Heart right ventricle (tissue), 16 donors: ENCODE measurements around the gene LLGL2. TPM values are rescaled to one million over a fixed set of nuclear protein-coding genes. Genes with fewer than 3 reads are reported as not detected.
A peak's percentile ranks its signal among the peaks of the same experiment; 100 is the strongest.

ENCODE experiments used
- ATAC-seq, 8 donors: fragments of 200-7000 bp; cut with Tn5 transposase; one replicate each; pipeline ENCODE4 v1.9.1; 2020; ENCODE audit warnings: mild to moderate bottlenecking in 8 of 8, moderate library complexity in 8 of 8, moderate number of reproducible peaks in 1 of 8
- DNase-seq, 2 donors: peaks; one replicate each; pipeline ENCODE4 v3.0.0-alpha.2; 2020
- H3K27ac ChIP-seq, 10 donors: fragments of 200-600 bp; sonication (generic) in 2 of 10; one replicate each; pipeline versions ENCODE4 v1.5.0 to v1.8.0; 2020 to 2022; ENCODE audit warnings: mild to moderate bottlenecking in 3 of 10
- H3K27me3 ChIP-seq, 7 donors: fragments of 200-600 bp; one replicate each; pipeline ENCODE4 v1.8.0; 2021 to 2022; ENCODE audit warnings: mild to moderate bottlenecking in 2 of 7
- H3K36me3 ChIP-seq, 9 donors: fragments of 200-600 bp; sonication (generic) in 1 of 9; one replicate each; pipeline versions ENCODE4 v1.5.0 to v1.8.0; 2020 to 2022; ENCODE audit warnings: mild to moderate bottlenecking in 2 of 9
- H3K4me1 ChIP-seq, 9 donors: fragments of 200-600 bp; sonication (generic) in 1 of 9; one replicate each; pipeline versions ENCODE4 v1.5.0 to v1.8.0; 2020 to 2022; ENCODE audit warnings: mild to moderate bottlenecking in 4 of 9
- H3K4me3 ChIP-seq, 10 donors: fragments of 200-600 bp; sonication (generic) in 2 of 10; one replicate each; pipeline versions ENCODE4 v1.5.0 to v1.8.0; 2020 to 2022; ENCODE audit warnings: mild to moderate bottlenecking in 7 of 10, moderate library complexity in 2 of 10
- H3K9me3 ChIP-seq, 11 donors: fragments of 200-600 bp in 10 of 11; sonication (generic) in 2 of 11; one replicate each; pipeline versions ENCODE4 v1.5.0 to v1.8.0; 2013 to 2022; ENCODE audit warnings: mild to moderate bottlenecking in 2 of 11, control low read depth in 1 of 11, moderate library complexity in 1 of 11
- WGBS, 2 donors: extraction: QIAGEN DNeasy Blood & Tissue Kit; methylation state at CpG; one replicate each; pipeline ENCODE4 v1.1.7; 2013; ENCODE audit warnings: inconsistent platforms in 1 of 2; 5-methylcytosine and 5-hydroxymethylcytosine counted together
- intact Hi-C, 10 donors: fragments of 100-400 bp; cut with DNase I; formaldehyde crosslinking; loops; one replicate each; pipeline versions ENCODE4 v1.11.1 to v1.14.2; 2022
- polyA plus RNA-seq, 2 donors: library from polyadenylated mRNA; stranded (reverse); fragments of 200-250 nt; gene quantifications; one replicate each; pipeline ENCODE4 v1.2.3, GENCODE V29; 2013
- total RNA-seq, 10 donors: library from RNA; stranded (reverse); fragmentation: NEBNext Ultra II Directional in 3 of 10; extraction: Animal tissue kit (Norgen Biotek cat#: 25700) in 3 of 10; gene quantifications; one replicate each; pipeline versions ENCODE4 v1.2.1 to v1.2.4, GENCODE V29; 2021 to 2023
- TF ChIP-seq, protein P1 (sequence below), 9 donors: fragments of 200-600 bp; sonication (generic) in 2 of 9; IDR thresholded peaks; one replicate each; pipeline versions ENCODE4 v1.5.0 to v1.8.0; 2021 to 2022; ENCODE audit warnings: antibody characterized with exemption in 9 of 9, mild to moderate bottlenecking in 5 of 9, moderate library complexity in 1 of 9
- donor health status: Arrhythmogenic right ventricular cardiomyopathy.
- donor health status: ischemic (EF 13 %, LVEDD 7.1; RV severe dilation, severe dysfunction).
- donor health status: healthy with polysubstance abuse.
- donor health status: DM: no; HTN: yes; CAD: no.
- donor health status: DM: no; HTN: no; CAD: no.
- donor health status: ischemic (EF 25% LVEDD 6.9; RV normal size, moderate dysfunction).
- donor health status: ischemic (EF 25% LVEDD 5.7; RV mildly dilated, moderate dysfunction).
- donor health status: healthy.
- donor health status: DM: yes; HTN: yes; CAD: no.
- donor health status: Ischemic cardiomyopathy.
- donor health status: ischemic (EF 35%, LVEDD 5.7; RV mildly dilated, moderate dysfunction).
- donor health status: nonischemic (EF 11% LVEDD 7.7; RV severe dilation, severe dysfunction).
- donor health status: DM: yes; HTN: yes; CAD: no.
- donor health status: PGD.
- donor health status: ischemic (EF 29% LVEDD 5.4; RV normal size, mild dysfunction).
- donor health status: nonischemic (EF 23%, LVEDD 6.1; RV moderate dilation, normal function).

LLGL2 gene
- total and polyA plus RNA-seq, 12 donors, result 1.1 to 14.8 (median 3.3) TPM

DNA sequence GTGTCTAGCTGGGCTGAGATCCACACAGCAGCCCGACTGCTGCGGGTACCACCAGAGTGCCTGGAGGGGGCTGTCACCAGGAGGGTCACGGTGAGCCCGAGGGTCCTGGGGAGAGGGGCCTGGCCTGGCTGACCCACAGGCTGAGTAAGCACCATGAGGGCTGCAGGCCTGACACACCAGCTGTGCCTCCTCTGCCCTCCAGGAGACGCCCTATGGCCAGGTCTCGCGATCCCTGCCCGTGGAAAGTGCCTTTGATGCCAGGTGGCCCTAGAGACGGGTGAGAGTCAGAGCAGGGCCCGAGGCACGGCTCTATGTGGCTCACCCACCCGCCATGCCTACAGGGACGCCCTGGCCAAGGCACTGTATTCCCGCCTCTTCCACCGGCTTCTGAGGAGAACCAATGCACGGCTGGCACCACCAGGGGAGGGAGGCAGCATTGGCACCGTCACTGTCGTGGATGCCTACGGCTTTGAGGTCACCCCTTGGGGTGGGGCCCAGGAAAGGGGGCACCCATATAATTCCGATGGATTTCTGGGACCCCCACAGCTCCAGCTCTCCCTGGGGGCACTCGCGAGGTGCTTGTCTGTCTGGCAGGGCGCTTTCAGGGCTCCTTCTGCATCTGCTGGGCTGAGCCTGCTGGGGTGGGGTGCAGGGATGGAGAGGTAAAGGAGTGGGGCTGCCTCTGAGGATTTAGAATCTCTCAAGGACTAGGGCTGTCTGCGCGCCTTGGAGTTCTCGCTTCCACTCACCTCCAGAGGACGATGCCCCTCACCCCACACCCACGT lies 69.2 kb downstream of the LLGL2 start:
- Histone ChIP-seq H3K4me1 (peaks cover 2 to 7% (median 5%) of the 10 kb centered on the region in 9 donors), H3K4me3 (no peak overlapping the region), H3K27ac (no peak overlapping the region), H3K9me3 (no peaks in the 10 kb centered on the region), H3K27me3 (no peaks in the 10 kb centered on the region), H3K36me3 (peaks cover 0 to 34% (median 0%) of the 10 kb centered on the region in 9 donors)
- ATAC-seq (no peak), DNase-seq (no peak)
- WGBS, 2 donors, result 77 to 88% methylated on average over 28 of the region's 28 CpGs
- intact Hi-C loops, result loop anchor here in 1 of 10 donors (10.0 kb wide), 1 partner anchor 170 kb away; no protein-coding TSS in a partner anchor
- TF ChIP-seq, protein P1, sequence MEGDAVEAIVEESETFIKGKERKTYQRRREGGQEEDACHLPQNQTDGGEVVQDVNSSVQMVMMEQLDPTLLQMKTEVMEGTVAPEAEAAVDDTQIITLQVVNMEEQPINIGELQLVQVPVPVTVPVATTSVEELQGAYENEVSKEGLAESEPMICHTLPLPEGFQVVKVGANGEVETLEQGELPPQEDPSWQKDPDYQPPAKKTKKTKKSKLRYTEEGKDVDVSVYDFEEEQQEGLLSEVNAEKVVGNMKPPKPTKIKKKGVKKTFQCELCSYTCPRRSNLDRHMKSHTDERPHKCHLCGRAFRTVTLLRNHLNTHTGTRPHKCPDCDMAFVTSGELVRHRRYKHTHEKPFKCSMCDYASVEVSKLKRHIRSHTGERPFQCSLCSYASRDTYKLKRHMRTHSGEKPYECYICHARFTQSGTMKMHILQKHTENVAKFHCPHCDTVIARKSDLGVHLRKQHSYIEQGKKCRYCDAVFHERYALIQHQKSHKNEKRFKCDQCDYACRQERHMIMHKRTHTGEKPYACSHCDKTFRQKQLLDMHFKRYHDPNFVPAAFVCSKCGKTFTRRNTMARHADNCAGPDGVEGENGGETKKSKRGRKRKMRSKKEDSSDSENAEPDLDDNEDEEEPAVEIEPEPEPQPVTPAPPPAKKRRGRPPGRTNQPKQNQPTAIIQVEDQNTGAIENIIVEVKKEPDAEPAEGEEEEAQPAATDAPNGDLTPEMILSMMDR (IDR thresholded peaks at IDR 0.05), result no peak

DNA sequence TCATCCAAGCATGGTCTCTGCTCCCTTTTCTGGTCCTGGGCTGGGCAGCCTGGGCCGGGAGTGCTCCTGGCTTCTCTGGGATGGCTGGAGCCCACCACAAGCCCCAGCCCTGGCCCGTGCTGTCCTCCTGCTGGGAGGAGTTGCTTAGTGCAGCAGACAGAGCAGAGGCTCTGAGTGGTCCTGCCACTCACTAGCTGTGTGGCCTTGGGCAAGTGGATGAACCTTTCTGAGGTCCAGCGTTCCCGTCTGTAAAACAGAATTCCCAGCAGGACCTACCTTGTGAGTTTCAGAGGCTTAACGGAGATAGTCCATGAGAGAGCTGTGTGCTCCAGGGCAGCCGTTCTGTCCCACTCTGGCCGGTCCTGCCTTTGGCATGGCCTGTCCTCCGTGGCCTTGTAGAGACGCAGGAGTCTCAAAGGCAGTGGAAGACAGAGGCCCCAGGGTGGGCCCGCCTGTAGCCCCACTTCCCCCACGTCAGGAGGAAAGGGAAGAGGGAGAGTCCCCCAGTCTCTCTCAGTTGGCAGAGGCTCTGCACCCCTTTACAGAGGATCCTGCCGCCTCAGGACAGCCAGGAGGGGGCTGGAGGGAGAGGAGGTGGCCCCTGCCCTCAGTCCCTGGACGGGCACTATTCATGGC lies 69.9 kb downstream of the LLGL2 start:
- DNase-seq, result no peak
- Histone ChIP-seq H3K4me1 (peaks cover 0 to 1% (median 0%) of the 10 kb centered on the region in 9 donors), H3K27me3 (no peaks in the 10 kb centered on the region), H3K27ac (no peak overlapping the region), H3K9me3 (no peaks in the 10 kb centered on the region), H3K36me3 (peaks cover 0 to 34% (median 0%) of the 10 kb centered on the region in 9 donors), H3K4me3 (no peak overlapping the region)
- intact Hi-C loops, result loop anchor here in 1 of 10 donors (10.0 kb wide), 1 partner anchor 171 kb away; no protein-coding TSS in a partner anchor
- ATAC-seq, result no peak
- WGBS, 2 donors, result 79 to 84% methylated on average over 11 to 13 of the region's 13 CpGs
- TF ChIP-seq, protein P1 (IDR thresholded peaks at IDR 0.05), result no peak

DNA sequence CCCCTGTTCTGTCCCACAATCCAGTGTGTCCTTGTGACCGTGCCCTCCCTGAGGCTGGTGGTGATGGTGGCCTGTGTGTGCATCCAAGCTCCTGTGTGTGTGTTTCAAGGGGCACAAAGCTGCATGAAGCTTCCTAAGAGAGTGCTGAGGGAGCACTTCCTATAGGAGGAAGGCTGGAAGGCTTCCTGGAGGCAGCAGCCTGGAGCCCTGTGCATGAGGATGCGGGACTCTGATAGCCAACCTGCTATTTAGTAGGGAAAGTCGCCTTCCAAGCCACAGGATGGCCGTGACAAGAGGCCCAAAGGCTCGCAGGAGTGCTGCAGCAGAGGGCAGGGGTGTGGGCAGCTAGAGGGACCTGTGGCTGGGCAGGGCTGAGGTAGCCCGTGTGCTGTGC lies 70.4 kb downstream of the LLGL2 start:
- DNase-seq, result no peak
- no peaks in the 10 kb centered on the region for H3K9me3 ChIP-seq
- peaks cover 0 to 33% (median 0%) of the 10 kb centered on the region in 9 donors for H3K36me3 ChIP-seq
- no peaks in the 10 kb centered on the region for H3K4me1 ChIP-seq
- intact Hi-C loops, result loop anchor here in 1 of 10 donors (10.0 kb wide), 1 partner anchor 171 kb away; no protein-coding TSS in a partner anchor
- TF ChIP-seq, protein P1 (IDR thresholded peaks at IDR 0.05), result no peak
- 82 to 87% methylated on average over 6 of the region's 6 CpGs for WGBS, 2 donors
- no peaks in the 10 kb centered on the region for H3K27me3 ChIP-seq
- no peak overlapping the region for H3K27ac ChIP-seq
- H3K4me3 ChIP-seq, result no peak overlapping the region
- ATAC-seq, result no peak

DNA sequence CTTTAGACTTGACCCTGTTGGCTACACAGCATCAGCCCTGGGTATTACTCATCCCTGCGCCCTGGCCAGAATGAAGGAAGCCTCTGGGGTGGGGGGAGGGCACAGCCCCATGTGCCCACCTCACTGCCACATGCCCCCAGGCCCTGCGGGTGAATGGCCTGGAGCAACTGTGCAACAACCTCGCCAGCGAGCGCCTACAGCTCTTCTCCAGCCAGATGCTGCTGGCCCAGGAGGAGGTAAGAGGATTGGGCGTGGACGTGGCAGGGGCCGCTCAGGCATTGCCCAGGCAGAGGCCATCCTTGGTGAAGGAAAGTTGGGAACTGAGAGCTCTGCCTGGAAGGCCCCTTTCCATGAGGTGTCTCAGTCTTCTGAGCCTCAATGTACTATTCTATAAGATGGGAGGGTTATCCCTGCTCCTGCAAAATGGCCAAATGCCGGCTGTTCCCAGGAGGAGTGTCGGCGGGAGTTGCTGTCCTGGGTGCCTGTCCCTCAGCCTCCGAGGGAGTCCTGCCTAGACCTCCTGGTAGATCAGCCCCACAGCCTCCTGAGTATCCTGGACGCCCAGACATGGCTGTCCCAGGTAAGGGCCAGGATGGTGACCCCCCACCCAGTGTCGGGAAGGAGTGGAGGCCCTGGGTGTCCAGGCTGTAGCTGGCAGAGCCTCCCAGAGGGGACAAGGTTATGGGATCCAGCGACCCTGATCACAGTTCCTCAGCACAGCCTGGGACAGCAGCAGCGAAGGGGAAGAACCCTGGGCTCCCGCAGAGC lies 71.0 kb downstream of the LLGL2 start:
- ATAC-seq, result peak in 1 of 8 donors; percentile 22
- WGBS, 2 donors, result 89 to 90% methylated on average over 17 of the region's 17 CpGs
- TF ChIP-seq, protein P1 (IDR thresholded peaks at IDR 0.05), result no peak
- no peaks in the 10 kb centered on the region for H3K4me1 ChIP-seq
- no peaks in the 10 kb centered on the region for H3K27me3 ChIP-seq
- H3K4me3 ChIP-seq, result no peak overlapping the region
- no peak overlapping the region for H3K27ac ChIP-seq
- no peak for DNase-seq
- no peaks in the 10 kb centered on the region for H3K9me3 ChIP-seq
- H3K36me3 ChIP-seq, result peaks cover 0 to 31% (median 0%) of the 10 kb centered on the region in 9 donors
- intact Hi-C loops, result loop anchor here in 1 of 10 donors (10.0 kb wide), 1 partner anchor 172 kb away; no protein-coding TSS in a partner anchor
